HepG2 (cell line): Measurements from ENCODE around the gene DCTN2. TPM values are rescaled to one million over a fixed set of nuclear protein-coding genes. Genes with fewer than 3 reads are reported as not detected.

Experiments
- ADNP ChIP-seq: sonication (generic); formaldehyde crosslinking; IDR thresholded peaks from 2 replicates; pipeline ENCODE4 v1.4.0; 2020; ENCODE audit warnings: missing genetic modification reagents
- ASH2L ChIP-seq: fragments of 300-600, 200-600 bp; sonication (generic); IDR thresholded peaks from 2 replicates; pipeline ENCODE4 v1.7.0; 2017; ENCODE audit warnings: low read depth, mild to moderate bottlenecking, moderate library complexity, mixed read lengths, low read length; ENCODE audit not compliant: insufficient read length
- DNMT1 ChIP-seq: sonication (generic); formaldehyde crosslinking; IDR thresholded peaks from 2 replicates; pipeline ENCODE4 v1.5.1; 2020; ENCODE audit warnings: mild to moderate bottlenecking, missing genetic modification reagents
- FOSL1 ChIP-seq: sonication (generic); formaldehyde crosslinking; IDR thresholded peaks from 2 replicates; pipeline ENCODE4 v1.9.0; 2021; ENCODE audit warnings: missing genetic modification reagents, borderline replicate concordance
- GATA4 ChIP-seq: sonication (generic); IDR thresholded peaks from 2 replicates; pipeline ENCODE4 v1.6.1; 2016; ENCODE audit warnings: antibody characterized with exemption, low read depth, borderline replicate concordance
- HNF4A ChIP-seq: sonication (generic); formaldehyde crosslinking; IDR thresholded peaks from 2 replicates; pipeline ENCODE4 v1.4.0; 2020; ENCODE audit warnings: missing genetic modification reagents
- ISX ChIP-seq: sonication (generic); formaldehyde crosslinking; conservative IDR thresholded peaks from 2 replicates; pipeline ENCODE4 v1.5.0; 2020; ENCODE audit warnings: missing genetic modification reagents
- JARID2 ChIP-seq: sonication (generic); formaldehyde crosslinking; IDR thresholded peaks from 2 replicates; pipeline ENCODE4 v1.8.1; 2023; ENCODE audit warnings: missing genetic modification reagents, inconsistent platforms; ENCODE audit not compliant: insufficient replicate concordance
- RORA ChIP-seq: sonication (generic); formaldehyde crosslinking; IDR thresholded peaks from 2 replicates; pipeline ENCODE4 v1.5.0; 2020; ENCODE audit warnings: mild to moderate bottlenecking, missing genetic modification reagents, moderate library complexity
- ZBTB3 ChIP-seq: sonication (generic); formaldehyde crosslinking; IDR thresholded peaks from 2 replicates; pipeline ENCODE4 v1.4.0; 2020; ENCODE audit warnings: low read depth, mild to moderate bottlenecking, moderate library complexity, missing genetic modification reagents, borderline replicate concordance
- ZMYM4 ChIP-seq: sonication (generic); formaldehyde crosslinking; IDR thresholded peaks from 2 replicates; pipeline ENCODE4 v1.8.1; 2023; ENCODE audit warnings: mild to moderate bottlenecking, missing genetic modification reagents
- ZNF337 ChIP-seq: sonication (generic); formaldehyde crosslinking; IDR thresholded peaks from 2 replicates; pipeline ENCODE4 v1.5.1; 2020; ENCODE audit warnings: missing genetic modification reagents, low read depth, mild to moderate bottlenecking, borderline replicate concordance
- ZNF350 ChIP-seq: sonication (generic); formaldehyde crosslinking; IDR thresholded peaks from 2 replicates; pipeline ENCODE4 v1.4.0; 2020; ENCODE audit warnings: mild to moderate bottlenecking, low read depth, missing genetic modification reagents, borderline replicate concordance
- ZNF672 ChIP-seq: sonication (generic); formaldehyde crosslinking; IDR thresholded peaks from 2 replicates; pipeline ENCODE4 v1.8.1; 2022; ENCODE audit warnings: missing genetic modification reagents
- ZNF766 ChIP-seq: sonication (generic); formaldehyde crosslinking; IDR thresholded peaks from 2 replicates; pipeline ENCODE4 v1.5.0; 2020; ENCODE audit warnings: missing genetic modification reagents, borderline replicate concordance
- polyA plus RNA-seq, 8 experiments: library from polyadenylated mRNA; depleted of rRNA in 3 of 8; stranded (reverse) in 7 of 8; unstranded in 1 of 8; fragments of >200 nt; fragmentation: Illumina TruSeq in 4 of 8; extraction: Trizol in 4 of 8; gene quantifications; 2 replicates each; pipeline versions ENCODE4 v1.2.1 to v1.2.3, GENCODE V29; 2011 to 2016; ENCODE audit warnings: low read depth in 4 of 8, missing spikeins in 1 of 8, mixed read lengths in 1 of 8; ENCODE audit not compliant: insufficient read depth in 1 of 8
- total RNA-seq, 5 experiments: library from RNA; depleted of rRNA; stranded (reverse); fragments of >200 nt; fragmentation: Illumina TruSeq; extraction: Trizol; gene quantifications; 2 replicates each; pipeline ENCODE4 v1.2.3, GENCODE V29; 2016; ENCODE audit warnings: low read depth in 1 of 5
- TF ChIP-seq, protein P1 (sequence below): sonication (generic); formaldehyde crosslinking; IDR thresholded peaks from 2 replicates; pipeline ENCODE4 v1.4.0; 2020; ENCODE audit warnings: low read depth, mild to moderate bottlenecking, missing genetic modification reagents
- TF ChIP-seq, protein P2 (sequence below), 2 experiments: fragments of 450-650 bp in 1 of 2; sonication (generic) in 1 of 2; formaldehyde crosslinking; IDR thresholded peaks; 2 replicates each; pipeline versions ENCODE4 v1.5.0 to v1.8.0; 2020 to 2022; ENCODE audit warnings: mild to moderate bottlenecking in 1 of 2, missing genetic modification reagents in 1 of 2
- TF ChIP-seq, protein P3 (sequence below): IDR thresholded peaks from 2 replicates; pipeline ENCODE4 v1.6.1; 2016; ENCODE audit warnings: low read depth, control low read depth
- TF ChIP-seq, protein P4 (sequence below): sonication (generic); formaldehyde crosslinking; IDR thresholded peaks from 2 replicates; pipeline ENCODE4 v1.8.0; 2022; ENCODE audit warnings: mild to moderate bottlenecking, missing genetic modification reagents, borderline replicate concordance
- TF ChIP-seq, protein P5 (sequence below): sonication (generic); formaldehyde crosslinking; conservative IDR thresholded peaks from 2 replicates; pipeline ENCODE4 v1.8.0; 2022; ENCODE audit warnings: mild to moderate bottlenecking, moderate library complexity, missing genetic modification reagents
- TF ChIP-seq, protein P6 (sequence below): sonication (generic); formaldehyde crosslinking; IDR thresholded peaks from 2 replicates; pipeline ENCODE4 v1.4.0; 2020; ENCODE audit warnings: missing genetic modification reagents, borderline replicate concordance

Gene DCTN2
- total and polyA plus RNA-seq, 2 of the 13 experiments (the other 11 are each of a cell fraction or from before 2014, with no cell fraction given), result 72.0 to 77.4 TPM

DNA sequence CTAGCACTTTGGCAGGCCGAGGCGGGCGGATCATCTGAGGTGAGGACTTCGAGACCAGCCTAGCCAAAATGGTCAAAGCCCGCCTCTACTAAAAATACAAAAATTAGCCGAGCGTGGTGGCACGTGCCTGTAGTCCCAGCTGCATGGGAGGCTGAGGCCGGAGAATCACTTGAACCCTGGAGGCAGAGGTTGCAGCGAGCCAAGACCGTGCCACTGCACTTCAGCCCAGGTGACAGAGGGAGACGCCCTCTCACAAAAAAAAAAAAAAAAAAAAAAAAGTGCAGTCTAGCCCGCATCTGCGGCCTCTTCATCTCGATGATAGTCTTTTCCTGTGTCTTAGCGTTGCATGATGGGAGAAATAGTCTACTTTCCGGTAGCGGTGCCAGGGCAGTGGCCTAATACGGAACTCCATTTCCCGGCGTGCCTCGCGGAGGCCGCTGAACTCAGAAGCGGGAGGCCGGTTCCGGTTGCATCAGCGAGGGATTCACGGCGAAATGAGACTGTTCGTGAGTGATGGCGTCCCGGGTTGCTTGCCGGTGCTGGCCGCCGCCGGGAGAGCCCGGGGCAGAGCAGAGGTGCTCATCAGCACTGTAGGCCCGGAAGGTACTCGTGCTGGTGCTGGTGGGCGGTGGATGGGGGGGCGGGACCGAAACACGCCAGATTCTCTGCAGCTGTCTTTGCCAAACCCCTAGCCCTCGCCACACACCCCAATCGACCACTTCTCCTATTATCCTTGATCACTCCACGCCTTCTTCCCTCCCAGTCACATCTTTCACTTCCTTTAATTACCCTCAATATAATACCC, 59.2 kb downstream of the DCTN2 start, which contains the start of gene MARS1 (continued):
- TF ChIP-seq, protein P1, sequence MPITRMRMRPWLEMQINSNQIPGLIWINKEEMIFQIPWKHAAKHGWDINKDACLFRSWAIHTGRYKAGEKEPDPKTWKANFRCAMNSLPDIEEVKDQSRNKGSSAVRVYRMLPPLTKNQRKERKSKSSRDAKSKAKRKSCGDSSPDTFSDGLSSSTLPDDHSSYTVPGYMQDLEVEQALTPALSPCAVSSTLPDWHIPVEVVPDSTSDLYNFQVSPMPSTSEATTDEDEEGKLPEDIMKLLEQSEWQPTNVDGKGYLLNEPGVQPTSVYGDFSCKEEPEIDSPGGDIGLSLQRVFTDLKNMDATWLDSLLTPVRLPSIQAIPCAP (CRISPR knock-in tag), result no peak
- TF ChIP-seq DNMT1 (CRISPR knock-in tag), result no peak
- TF ChIP-seq, protein P2, sequence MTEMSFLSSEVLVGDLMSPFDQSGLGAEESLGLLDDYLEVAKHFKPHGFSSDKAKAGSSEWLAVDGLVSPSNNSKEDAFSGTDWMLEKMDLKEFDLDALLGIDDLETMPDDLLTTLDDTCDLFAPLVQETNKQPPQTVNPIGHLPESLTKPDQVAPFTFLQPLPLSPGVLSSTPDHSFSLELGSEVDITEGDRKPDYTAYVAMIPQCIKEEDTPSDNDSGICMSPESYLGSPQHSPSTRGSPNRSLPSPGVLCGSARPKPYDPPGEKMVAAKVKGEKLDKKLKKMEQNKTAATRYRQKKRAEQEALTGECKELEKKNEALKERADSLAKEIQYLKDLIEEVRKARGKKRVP (CRISPR knock-in tag; IDR thresholded peaks at IDR 0.05), result peak; percentile 58 to 100; a peak in 3 of 4 replicates
- TF ChIP-seq ZNF350, result peak; percentile 85
- no peak for TF ChIP-seq ISX
- no peak for TF ChIP-seq JARID2
- TF ChIP-seq, protein P3, sequence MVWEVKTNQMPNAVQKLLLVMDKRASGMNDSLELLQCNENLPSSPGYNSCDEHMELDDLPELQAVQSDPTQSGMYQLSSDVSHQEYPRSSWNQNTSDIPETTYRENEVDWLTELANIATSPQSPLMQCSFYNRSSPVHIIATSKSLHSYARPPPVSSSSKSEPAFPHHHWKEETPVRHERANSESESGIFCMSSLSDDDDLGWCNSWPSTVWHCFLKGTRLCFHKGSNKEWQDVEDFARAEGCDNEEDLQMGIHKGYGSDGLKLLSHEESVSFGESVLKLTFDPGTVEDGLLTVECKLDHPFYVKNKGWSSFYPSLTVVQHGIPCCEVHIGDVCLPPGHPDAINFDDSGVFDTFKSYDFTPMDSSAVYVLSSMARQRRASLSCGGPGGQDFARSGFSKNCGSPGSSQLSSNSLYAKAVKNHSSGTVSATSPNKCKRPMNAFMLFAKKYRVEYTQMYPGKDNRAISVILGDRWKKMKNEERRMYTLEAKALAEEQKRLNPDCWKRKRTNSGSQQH (CRISPR knock-in tag), result peak; percentile 92
- no peak for TF ChIP-seq ZBTB3 (CRISPR knock-in tag)
- TF ChIP-seq ZNF672 (CRISPR knock-in tag), result no peak
- no peak for TF ChIP-seq ZNF337 (CRISPR knock-in tag)
- no peak for TF ChIP-seq GATA4
- peak; percentile 85 for TF ChIP-seq ADNP
- no peak for TF ChIP-seq ZNF766 (CRISPR knock-in tag)
- TF ChIP-seq FOSL1, result no peak
- TF ChIP-seq RORA (CRISPR knock-in tag), result no peak
- no peak for TF ChIP-seq HNF4A (CRISPR knock-in tag)
- TF ChIP-seq, protein P4, sequence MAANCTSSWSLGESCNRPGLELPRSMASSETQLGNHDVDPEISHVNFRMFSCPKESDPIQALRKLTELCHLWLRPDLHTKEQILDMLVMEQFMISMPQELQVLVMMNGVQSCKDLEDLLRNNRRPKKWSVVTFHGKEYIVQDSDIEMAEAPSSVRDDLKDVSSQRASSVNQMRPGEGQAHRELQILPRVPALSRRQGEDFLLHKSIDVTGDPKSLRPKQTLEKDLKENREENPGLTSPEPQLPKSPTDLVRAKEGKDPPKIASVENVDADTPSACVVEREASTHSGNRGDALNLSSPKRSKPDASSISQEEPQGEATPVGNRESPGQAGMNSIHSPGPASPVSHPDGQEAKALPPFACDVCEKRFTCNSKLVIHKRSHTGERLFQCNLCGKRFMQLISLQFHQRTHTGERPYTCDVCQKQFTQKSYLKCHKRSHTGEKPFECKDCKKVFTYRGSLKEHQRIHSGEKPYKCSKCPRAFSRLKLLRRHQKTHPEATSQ (CRISPR knock-in tag), result no peak
- peak; percentile 82 for TF ChIP-seq ZMYM4
- TF ChIP-seq ASH2L, result peak; percentile 73
- TF ChIP-seq, protein P5, sequence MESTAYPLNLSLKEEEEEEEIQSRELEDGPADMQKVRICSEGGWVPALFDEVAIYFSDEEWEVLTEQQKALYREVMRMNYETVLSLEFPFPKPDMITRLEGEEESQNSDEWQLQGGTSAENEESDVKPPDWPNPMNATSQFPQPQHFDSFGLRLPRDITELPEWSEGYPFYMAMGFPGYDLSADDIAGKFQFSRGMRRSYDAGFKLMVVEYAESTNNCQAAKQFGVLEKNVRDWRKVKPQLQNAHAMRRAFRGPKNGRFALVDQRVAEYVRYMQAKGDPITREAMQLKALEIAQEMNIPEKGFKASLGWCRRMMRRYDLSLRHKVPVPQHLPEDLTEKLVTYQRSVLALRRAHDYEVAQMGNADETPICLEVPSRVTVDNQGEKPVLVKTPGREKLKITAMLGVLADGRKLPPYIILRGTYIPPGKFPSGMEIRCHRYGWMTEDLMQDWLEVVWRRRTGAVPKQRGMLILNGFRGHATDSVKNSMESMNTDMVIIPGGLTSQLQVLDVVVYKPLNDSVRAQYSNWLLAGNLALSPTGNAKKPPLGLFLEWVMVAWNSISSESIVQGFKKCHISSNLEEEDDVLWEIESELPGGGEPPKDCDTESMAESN (CRISPR knock-in tag), result 0 out of 2 replicates have a peak, but pooled peaks have one; percentile 26
- TF ChIP-seq, protein P6, sequence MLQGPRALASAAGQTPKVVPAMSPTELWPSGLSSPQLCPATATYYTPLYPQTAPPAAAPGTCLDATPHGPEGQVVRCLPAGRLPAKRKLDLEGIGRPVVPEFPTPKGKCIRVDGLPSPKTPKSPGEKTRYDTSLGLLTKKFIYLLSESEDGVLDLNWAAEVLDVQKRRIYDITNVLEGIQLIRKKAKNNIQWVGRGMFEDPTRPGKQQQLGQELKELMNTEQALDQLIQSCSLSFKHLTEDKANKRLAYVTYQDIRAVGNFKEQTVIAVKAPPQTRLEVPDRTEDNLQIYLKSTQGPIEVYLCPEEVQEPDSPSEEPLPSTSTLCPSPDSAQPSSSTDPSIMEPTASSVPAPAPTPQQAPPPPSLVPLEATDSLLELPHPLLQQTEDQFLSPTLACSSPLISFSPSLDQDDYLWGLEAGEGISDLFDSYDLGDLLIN, result no peak
